KMS-11 (cell line): ENCODE measurements around the gene WFIKKN1.
A peak's percentile ranks its signal among the peaks of the same experiment; 100 is the strongest.

Experiments
- H2AFZ ChIP-seq: fragments of 200-600 bp; sonication (generic); 2 replicates; pipeline ENCODE4 v1.6.1; 2016; ENCODE audit warnings: antibody characterized with exemption, mixed run types, low read depth
- H3K27ac ChIP-seq: fragments of 200-600 bp; sonication (generic); 2 replicates; pipeline ENCODE4 v1.6.1; 2016; ENCODE audit warnings: mild to moderate bottlenecking, mixed run types
- H3K27me3 ChIP-seq: fragments of 200-600 bp; sonication (generic); 2 replicates; pipeline ENCODE4 v1.6.1; 2017; ENCODE audit warnings: mild to moderate bottlenecking, low read depth, mixed run types, moderate library complexity; ENCODE audit not compliant: insufficient read depth
- H3K36me3 ChIP-seq: fragments of 200-600 bp; sonication (generic); 2 replicates; pipeline ENCODE4 v1.6.1; 2017; ENCODE audit warnings: mild to moderate bottlenecking, mixed run types; ENCODE audit not compliant: insufficient read depth
- H3K4me1 ChIP-seq: fragments of 200-600 bp; sonication (generic); 2 replicates; pipeline ENCODE4 v1.6.1; 2016; ENCODE audit warnings: mild to moderate bottlenecking, low read depth, mixed run types; ENCODE audit not compliant: poor library complexity, severe bottlenecking
- H3K4me2 ChIP-seq: fragments of 200-600 bp; sonication (generic); 2 replicates; pipeline ENCODE4 v1.7.0; 2016; ENCODE audit warnings: mild to moderate bottlenecking, mixed run types
- H3K4me3 ChIP-seq: fragments of 200-600 bp; sonication (generic); IDR thresholded peaks from 2 replicates; pipeline ENCODE4 v1.6.1; 2017; ENCODE audit warnings: low read depth, low read length, mixed read lengths; ENCODE audit not compliant: insufficient read depth
- H3K79me2 ChIP-seq: fragments of 200-600 bp; sonication (generic); 2 replicates; pipeline ENCODE4 v1.6.1; 2016; ENCODE audit warnings: low read depth, mixed run types; ENCODE audit not compliant: insufficient read depth
- H3K9ac ChIP-seq: fragments of 200-600 bp; sonication (generic); 2 replicates; pipeline ENCODE4 v1.6.1; 2016; ENCODE audit warnings: mild to moderate bottlenecking, mixed run types
- H4K20me1 ChIP-seq: fragments of 200-600 bp; sonication (generic); 2 replicates; pipeline ENCODE4 v1.6.1; 2016; ENCODE audit warnings: mild to moderate bottlenecking, mixed run types; ENCODE audit not compliant: insufficient read depth
- CTCF ChIP-seq: fragments of 200-600 bp; sonication (generic); conservative IDR thresholded peaks from 2 replicates; pipeline ENCODE4 v1.6.1; 2017; ENCODE audit warnings: low read depth, mild to moderate bottlenecking, antibody characterized with exemption, low read length, moderate library complexity, mixed read lengths

Gene WFIKKN1

GRCh38 chr16:680625-680945 lies 49.8 kb downstream of the WFIKKN1 start:
- peak overlapping the region; percentile 69 for H2AFZ ChIP-seq
- no peak for TF ChIP-seq CTCF
- H3K27me3 ChIP-seq: no peaks in the 10 kb centered on the region
- H3K27ac ChIP-seq: peak overlapping the region; percentile 44; the same call in 1 of the 2 replicates
- no peaks in the 10 kb centered on the region; the same call in 1 of the 2 replicates for H3K36me3 ChIP-seq
- no peaks in the 10 kb centered on the region for H3K4me1 ChIP-seq
- no peak overlapping the region for H3K4me3 ChIP-seq
- H3K79me2 ChIP-seq: peaks cover 18% of the 10 kb centered on the region
- H3K9ac ChIP-seq: peak overlapping the region; percentile 55; the same call in 1 of the 2 replicates
- H3K4me2 ChIP-seq: peak overlapping the region; percentile 91
- H4K20me1 ChIP-seq: no peaks in the 10 kb centered on the region

- Histone ChIP-seq H3K79me2 (peaks cover 18% of the 10 kb centered on the region), H3K9ac (peak overlapping the region; percentile 55; the same call in 1 of the 2 replicates), H3K4me3 (no peak overlapping the region), H4K20me1 (no peaks in the 10 kb centered on the region), H3K4me1 (no peaks in the 10 kb centered on the region), H3K27me3 (no peaks in the 10 kb centered on the region), H2AFZ (peak overlapping the region; percentile 69; the same call in 1 of the 2 replicates), H3K27ac (peak overlapping the region; percentile 44; the same call in 1 of the 2 replicates), H3K4me2 (peak overlapping the region; percentile 91), H3K36me3 (no peaks in the 10 kb centered on the region; the same call in 1 of the 2 replicates)
- no peak for TF ChIP-seq CTCF
These were observed 50.4 kb downstream of the WFIKKN1 start for GRCh38 chr16:680967-681745.

GRCh38 chr16:681746-682427 lies 51.1 kb downstream of the WFIKKN1 start:
- Histone ChIP-seq H3K36me3 (no peaks in the 10 kb centered on the region; the same call in 1 of the 2 replicates), H3K4me3 (no peak overlapping the region), H3K9ac (no peak overlapping the region), H3K4me2 (peak overlapping the region; percentile 91), H3K27ac (no peak overlapping the region), H2AFZ (no peak overlapping the region), H3K4me1 (no peaks in the 10 kb centered on the region), H3K79me2 (peaks cover 18% of the 10 kb centered on the region), H4K20me1 (no peaks in the 10 kb centered on the region), H3K27me3 (no peaks in the 10 kb centered on the region)
- no peak for TF ChIP-seq CTCF

DNA sequence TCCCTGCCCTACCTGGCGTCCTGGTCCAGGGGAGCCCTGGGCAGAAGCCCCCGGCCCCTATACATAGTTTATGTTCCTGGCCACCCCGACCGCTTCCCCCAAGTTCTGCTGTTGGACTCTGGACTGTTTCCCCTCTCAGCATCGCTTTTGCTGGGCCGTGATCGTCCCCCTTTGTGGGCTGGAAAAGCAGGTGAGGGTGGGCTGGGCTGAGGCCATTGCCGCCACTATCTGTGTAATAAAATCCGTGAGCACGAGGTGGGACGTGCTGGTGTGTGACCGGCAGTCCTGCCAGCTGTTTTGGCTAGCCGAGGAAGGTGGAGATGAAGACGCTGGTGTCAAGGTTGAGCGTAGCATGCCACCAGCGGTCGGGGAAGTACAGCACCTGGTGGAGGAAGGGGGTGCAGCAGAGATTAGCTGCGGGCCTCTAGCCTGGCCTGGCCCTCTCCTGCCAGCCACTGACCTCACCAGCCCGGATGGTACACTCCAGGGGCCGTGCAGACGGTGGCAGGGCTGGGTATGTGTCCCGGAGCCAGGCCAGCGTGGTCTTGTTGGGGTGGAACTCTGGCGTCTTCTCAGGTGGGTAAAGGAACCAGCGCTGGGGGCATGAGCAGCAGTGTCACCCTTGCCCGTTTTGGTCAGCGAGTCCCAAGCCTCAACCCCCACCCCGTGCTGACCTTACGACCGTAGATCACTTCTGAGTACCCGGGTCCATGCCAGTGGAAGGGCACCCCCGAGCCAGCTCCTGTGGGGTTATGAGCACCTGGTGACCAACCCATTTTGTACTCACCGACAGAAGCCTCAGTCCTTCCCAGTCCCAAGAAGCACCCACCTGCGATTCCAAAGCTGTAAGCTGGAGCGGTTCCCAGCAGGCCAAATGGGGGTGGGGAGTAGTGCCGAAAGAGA lies 52.0 kb downstream of the WFIKKN1 start:
- Histone ChIP-seq H3K9ac (no peak overlapping the region), H3K36me3 (no peaks in the 10 kb centered on the region; the same call in 1 of the 2 replicates), H2AFZ (no peak overlapping the region), H3K79me2 (peaks cover 18% of the 10 kb centered on the region), H3K4me2 (no peak overlapping the region), H3K27ac (no peak overlapping the region), H3K4me1 (no peaks in the 10 kb centered on the region), H3K4me3 (no peak overlapping the region), H3K27me3 (no peaks in the 10 kb centered on the region), H4K20me1 (no peaks in the 10 kb centered on the region)
- no peak for TF ChIP-seq CTCF
